Panc1 (cell line): Measurements from ENCODE around the gene DDX11. TPM values are rescaled to one million over a fixed set of nuclear protein-coding genes. Genes with fewer than 3 reads are reported as not detected.
"Not testable (repeated sequence)": the region's sequence is repeated elsewhere in the genome, so short reads cannot be mapped to it uniquely, and the experiment has no call there.

Experiments used
- ATAC-seq: fragments of 200-7000 bp; cut with Tn5 transposase; 2 replicates; pipeline ENCODE4 v1.9.1; 2020; ENCODE audit warnings: mild to moderate bottlenecking, moderate library complexity
- BruUV-seq: library from RNA; stranded (reverse); fragments of 400-500 nt; replicated peaks from 2 replicates; lab custom pipeline; 2021; lab: Mats Ljungman, UMichigan
- CTCF ChIA-PET: fragments of 300-600 bp; sonication (Branson Sonifier 250); formaldehyde crosslinking; loops from one replicate; lab custom pipeline; 2022; ENCODE audit warnings: antibody characterized with exemption; lab: Charles Lee
- POLR2A ChIA-PET: fragments of 300-600 bp; sonication (Branson Sonifier 250); formaldehyde crosslinking; loops from one replicate; lab custom pipeline; 2022; ENCODE audit warnings: antibody characterized with exemption; lab: Charles Lee
- DNase-seq: peaks from one replicate; pipeline ENCODE4 v3.0.0-alpha.2; 2010; ENCODE audit warnings: low read depth, low spot score
- H3K27ac ChIP-seq: 2 replicates; pipeline ENCODE4 v1.5.1; 2011; ENCODE audit warnings: mild to moderate bottlenecking, low read length, inconsistent platforms
- H3K27me3 ChIP-seq: fragments of 200-500 bp; sonication (Bioruptor generic); 2 replicates; pipeline ENCODE4 v1.6.0; 2014; ENCODE audit warnings: low read length, inconsistent platforms; ENCODE audit not compliant: control insufficient read depth, insufficient read depth
- H3K36me3 ChIP-seq: fragments of 200-500 bp; sonication (Bioruptor generic); 2 replicates; pipeline ENCODE4 v1.5.1; 2014; ENCODE audit warnings: inconsistent platforms, mild to moderate bottlenecking, low read length, moderate library complexity; ENCODE audit not compliant: control insufficient read depth, insufficient read depth
- H3K4me1 ChIP-seq: 2 replicates; pipeline ENCODE4 v1.5.1; 2011; ENCODE audit warnings: inconsistent platforms, mild to moderate bottlenecking, low read length, moderate library complexity; ENCODE audit not compliant: control insufficient read depth, insufficient read depth
- H3K4me3 ChIP-seq, 2 experiments: 2 replicates each; pipeline ENCODE4 v1.5.1; 2011 to 2012; ENCODE audit warnings: low read depth in 2 of 2, low read length in 2 of 2, mild to moderate bottlenecking in 2 of 2, inconsistent platforms in 1 of 2, moderate library complexity in 1 of 2
- H3K9me3 ChIP-seq: fragments of 200-500 bp; sonication (Bioruptor generic); 2 replicates; pipeline ENCODE4 v1.5.1; 2014; ENCODE audit warnings: low read depth, mild to moderate bottlenecking, inconsistent platforms, low read length, moderate library complexity; ENCODE audit not compliant: control insufficient read depth, insufficient read depth
- in situ Hi-C: cut with HindIII; loops from 2 replicates; pipeline ENCODE4 v1.10.0; 2016; ENCODE audit warnings: low sequenced_read_pairs, low pct_unique_long_range_greater_than_20kb
- intact Hi-C: fragments of 100-400 bp; cut with micrococcal nuclease; formaldehyde crosslinking; loops from one replicate; pipeline ENCODE4 v1.10.0; 2022; ENCODE audit not compliant: unreplicated experiment
- total RNA-seq: library from RNA; stranded (reverse); gene quantifications from one replicate; pipeline ENCODE4 v1.2.1, GENCODE V29; 2021; ENCODE audit not compliant: unreplicated experiment

The DDX11 gene
- total RNA-seq, 1 experiment from 2014 or later, result 96.2 TPM

DNA sequence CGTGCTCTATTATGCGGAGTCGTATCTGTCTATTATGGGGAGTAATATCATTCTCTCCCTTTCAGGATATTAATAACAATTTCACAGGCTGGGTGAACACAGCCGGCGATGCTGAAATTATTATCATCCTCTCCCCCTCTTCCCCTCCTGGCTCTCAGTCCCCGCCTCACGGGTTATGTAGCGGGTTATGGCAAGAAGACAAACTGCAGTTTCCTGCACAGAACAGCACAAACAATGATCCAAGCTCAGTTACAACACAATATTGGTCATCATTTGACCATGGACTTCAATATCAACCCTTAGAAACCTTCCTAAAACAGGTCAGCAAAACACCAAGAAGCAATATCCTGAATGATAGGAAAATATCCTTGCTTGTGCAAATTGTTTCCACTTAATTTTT, 50.5 kb downstream of the DDX11 start:
- H3K36me3 ChIP-seq, DNase-seq, H3K27me3 ChIP-seq, in situ Hi-C loops, CTCF ChIA-PET, H3K27ac ChIP-seq, H3K4me3 ChIP-seq, BruUV-seq, POLR2A ChIA-PET, ATAC-seq, intact Hi-C loops, H3K4me1 ChIP-seq, H3K9me3 ChIP-seq: not testable (repeated sequence)

DNA sequence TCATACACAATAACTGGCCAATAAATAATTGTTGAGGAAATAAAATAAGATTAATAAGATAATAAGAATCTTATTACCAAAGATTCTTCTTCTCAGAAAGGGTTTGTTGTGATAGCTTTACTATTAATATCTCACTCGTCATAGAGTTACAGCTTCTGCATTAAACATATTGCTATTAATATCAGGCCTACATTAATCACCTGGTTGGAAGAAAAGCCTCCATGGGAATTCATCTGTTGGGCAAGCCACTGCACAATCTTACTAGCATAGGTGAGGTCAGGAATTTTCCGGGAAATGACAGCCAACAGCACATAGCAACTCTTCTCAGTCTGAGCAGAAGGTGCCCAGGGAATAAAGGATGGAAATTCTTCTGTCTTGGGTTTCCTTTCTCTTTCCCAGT, 51.5 kb downstream of the DDX11 start:
- not testable (repeated sequence) for BruUV-seq

DNA sequence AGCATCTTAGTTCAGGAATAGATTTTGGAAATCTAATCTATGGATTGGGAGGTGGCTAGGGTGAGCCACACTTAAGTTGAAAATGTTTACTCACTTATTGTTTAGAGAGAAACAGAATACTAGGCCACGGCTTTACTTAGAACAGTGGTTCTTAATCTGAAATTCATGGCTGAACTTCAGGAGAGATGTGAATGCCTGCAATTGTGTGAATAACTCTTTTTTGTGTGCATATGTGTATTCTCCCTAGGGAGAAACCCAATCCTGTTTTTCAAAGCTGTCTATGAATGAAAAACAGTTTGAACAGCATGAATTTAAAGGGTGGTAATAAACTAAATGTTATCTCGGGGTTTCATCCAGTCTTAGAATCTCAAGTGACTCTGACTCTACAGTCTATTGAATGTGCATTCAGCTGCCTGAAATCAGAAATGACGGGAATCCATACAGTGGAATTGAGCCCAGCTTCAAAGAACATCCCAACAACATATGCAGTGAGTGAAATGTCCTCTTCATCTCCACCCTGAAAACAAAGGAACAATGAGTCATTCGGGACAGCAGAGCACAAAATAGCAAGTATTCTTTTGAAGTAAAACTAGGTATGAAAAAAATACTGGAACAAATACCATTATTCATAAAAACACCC, 53.7 kb downstream of the DDX11 start:
- CTCF ChIA-PET, intact Hi-C loops, BruUV-seq, H3K27me3 ChIP-seq, in situ Hi-C loops, DNase-seq, H3K27ac ChIP-seq, ATAC-seq, POLR2A ChIA-PET, H3K4me3 ChIP-seq, H3K4me1 ChIP-seq, H3K9me3 ChIP-seq, H3K36me3 ChIP-seq: not testable (repeated sequence)

More for the DNA sequence above, 51.5 kb downstream of the DDX11 start:
- H3K27ac ChIP-seq, intact Hi-C loops, H3K4me1 ChIP-seq, H3K36me3 ChIP-seq, DNase-seq, H3K4me3 ChIP-seq, H3K9me3 ChIP-seq, POLR2A ChIA-PET, in situ Hi-C loops, H3K27me3 ChIP-seq, ATAC-seq, CTCF ChIA-PET: not testable (repeated sequence)

DNA sequence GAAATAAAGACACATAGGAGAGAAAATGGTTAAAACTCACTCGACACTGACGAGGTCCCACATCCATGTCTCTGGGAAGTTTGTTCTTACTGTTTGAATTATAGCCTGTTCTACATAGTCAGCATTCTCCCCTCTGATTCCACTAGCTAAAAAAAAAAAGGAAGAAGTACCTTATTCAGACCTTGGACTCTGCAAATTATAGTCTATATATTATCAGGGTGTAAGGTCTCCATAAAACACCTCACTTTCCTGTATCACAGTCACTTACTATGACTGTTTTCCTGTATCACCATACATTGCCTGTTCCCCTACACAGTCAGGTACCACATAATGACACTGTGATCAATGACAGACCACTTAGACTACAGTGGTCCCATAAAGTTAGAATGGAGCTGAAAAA, 62.9 kb downstream of the DDX11 start:
- H3K9me3 ChIP-seq, DNase-seq, BruUV-seq, H3K4me3 ChIP-seq, POLR2A ChIA-PET, intact Hi-C loops, in situ Hi-C loops, CTCF ChIA-PET, ATAC-seq, H3K27me3 ChIP-seq, H3K36me3 ChIP-seq, H3K27ac ChIP-seq, H3K4me1 ChIP-seq: not testable (repeated sequence)

DNA sequence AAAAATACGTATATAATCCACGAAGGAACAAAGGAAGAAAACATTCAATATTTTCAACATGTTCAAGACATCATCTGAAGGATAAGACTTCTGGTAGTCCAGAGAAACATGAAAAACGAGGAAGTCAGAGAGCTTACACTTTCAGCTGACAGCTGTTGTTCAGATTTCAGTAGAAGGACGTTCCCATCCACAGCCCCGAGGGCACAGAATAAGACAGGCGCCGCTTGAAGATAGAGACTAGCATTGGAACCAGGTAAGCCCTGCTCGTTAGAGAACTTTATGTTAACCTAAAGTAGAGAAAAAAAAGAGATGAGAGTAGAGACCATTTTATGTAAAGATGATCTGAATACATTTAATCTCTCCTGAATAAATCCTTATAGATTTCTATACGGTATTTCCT, 71.1 kb downstream of the DDX11 start:
- in situ Hi-C loops, H3K9me3 ChIP-seq, H3K27me3 ChIP-seq, DNase-seq, BruUV-seq, H3K4me3 ChIP-seq, H3K36me3 ChIP-seq, H3K27ac ChIP-seq, CTCF ChIA-PET, H3K4me1 ChIP-seq, intact Hi-C loops: not testable (repeated sequence)
- 0 out of 2 replicates have a peak, but pooled peaks have one; percentile 53 for ATAC-seq
- POLR2A ChIA-PET, result interaction anchor here (0.6 kb wide), 1 partner anchor 143 kb away, joined by 3 read pairs; no protein-coding TSS in a partner anchor

DNA sequence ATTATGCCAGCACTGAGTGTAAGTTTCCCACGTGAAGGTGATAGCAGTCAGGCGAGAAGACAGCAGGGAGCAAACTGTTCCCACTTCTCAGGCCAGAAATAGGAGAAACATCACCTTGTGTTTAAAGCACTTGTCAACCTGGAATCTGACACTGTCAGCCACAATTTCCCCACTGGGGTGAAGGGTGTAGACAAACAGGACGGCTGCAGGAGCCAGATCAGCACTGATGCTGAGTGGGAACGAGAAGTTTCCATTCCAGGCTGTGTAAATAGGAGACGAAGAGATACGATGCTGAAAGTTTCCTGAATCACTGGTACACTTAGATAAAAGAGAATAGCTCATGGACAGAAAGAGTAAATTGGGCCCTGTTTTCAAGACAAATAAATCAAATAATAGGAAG, 71.6 kb downstream of the DDX11 start:
- ATAC-seq, H3K9me3 ChIP-seq, H3K27me3 ChIP-seq, in situ Hi-C loops, CTCF ChIA-PET, intact Hi-C loops, H3K4me3 ChIP-seq, POLR2A ChIA-PET, H3K27ac ChIP-seq, BruUV-seq, DNase-seq, H3K36me3 ChIP-seq, H3K4me1 ChIP-seq: not testable (repeated sequence)

DNA sequence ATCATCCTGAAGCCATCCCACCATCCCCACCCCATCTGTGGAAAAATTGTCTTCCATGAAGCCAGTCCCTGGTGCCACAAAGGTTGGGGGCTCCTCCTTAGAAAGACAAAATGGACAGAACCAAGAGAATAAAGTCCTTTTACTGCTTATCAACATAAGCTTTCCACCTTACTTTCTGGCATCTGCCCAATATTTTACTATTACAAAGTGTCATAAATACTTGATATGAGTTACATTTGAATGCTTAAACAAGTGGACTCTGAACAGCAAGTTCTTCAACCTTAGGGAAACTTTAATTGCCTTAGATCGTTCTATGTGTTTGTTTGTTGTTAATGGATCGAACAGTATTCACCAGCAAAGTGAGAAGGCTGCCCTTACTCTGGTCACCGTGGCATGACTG, 73.8 kb downstream of the DDX11 start:
- in situ Hi-C loops, H3K9me3 ChIP-seq, H3K36me3 ChIP-seq, H3K4me1 ChIP-seq, H3K4me3 ChIP-seq, ATAC-seq, BruUV-seq, POLR2A ChIA-PET, H3K27ac ChIP-seq, intact Hi-C loops, CTCF ChIA-PET, DNase-seq, H3K27me3 ChIP-seq: not testable (repeated sequence)
